Middle frontal gyrus (tissue), 1 donor: ENCODE data around the gene SUGCT.
A peak's percentile ranks its signal among the peaks of the same experiment; 100 is the strongest.

Experiments
- DNase-seq: peaks from one replicate; pipeline ENCODE4 v3.0.0-alpha.2; 2015; ENCODE audit warnings: low spot score; ENCODE audit errors: extremely low spot score

Gene SUGCT

DNA sequence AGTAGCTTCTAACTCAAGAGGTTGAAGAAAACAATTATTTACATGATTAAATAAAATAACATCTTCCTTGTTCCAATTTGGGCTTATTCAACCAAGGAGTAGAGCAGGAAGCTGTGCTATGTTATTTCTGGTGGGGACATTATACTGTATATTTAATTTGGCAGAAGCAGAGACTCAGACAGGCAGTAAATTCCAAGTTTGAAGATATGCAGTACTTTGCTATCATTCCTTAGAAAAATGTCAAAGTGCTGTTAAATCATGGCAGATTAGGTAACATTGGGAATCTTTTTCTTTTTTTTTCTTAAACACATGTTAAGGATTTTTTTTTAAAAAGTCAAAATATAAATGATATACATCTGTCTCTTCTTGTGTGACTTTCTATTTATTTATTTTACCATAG lies 190.1 kb downstream of the SUGCT start:
- DNase-seq, result no peak

DNA sequence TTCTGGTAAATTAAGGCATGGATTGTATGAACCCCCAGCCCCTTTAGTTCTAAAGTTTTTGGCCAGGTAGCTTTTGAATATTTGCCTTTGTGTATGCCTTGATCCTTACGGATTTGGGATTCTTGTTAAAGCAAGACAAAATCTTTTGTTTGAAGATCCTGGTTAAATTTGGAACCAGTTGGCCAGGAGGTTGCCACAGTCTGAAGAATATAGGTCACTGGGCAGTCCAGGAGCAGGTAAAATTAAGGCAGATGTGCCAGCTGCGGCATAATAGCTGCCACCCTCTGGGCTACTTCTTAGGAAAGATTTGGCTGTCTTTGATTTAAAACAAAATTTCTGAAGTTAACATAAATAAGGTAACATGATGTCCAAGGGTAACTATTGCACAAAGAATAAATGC lies 192.3 kb downstream of the SUGCT start:
- DNase-seq, result no peak

DNA sequence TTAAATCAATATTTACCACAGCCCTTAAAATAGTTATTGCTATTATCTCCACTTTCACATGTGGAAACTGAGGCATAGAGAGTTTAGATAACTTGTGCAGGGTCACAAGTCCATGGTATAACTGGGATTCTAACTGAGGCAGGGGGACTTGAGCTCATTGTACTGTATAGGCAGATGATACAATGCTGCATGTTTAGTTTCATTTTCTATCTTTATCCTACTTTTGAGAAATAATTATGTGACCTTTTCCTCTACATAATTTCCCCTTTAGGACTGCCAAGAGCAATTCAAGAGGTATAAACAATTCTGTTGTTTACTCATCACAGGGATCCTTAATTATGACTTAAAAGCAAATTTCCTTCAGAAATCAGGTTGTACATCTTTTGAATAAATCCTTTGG lies 193.1 kb downstream of the SUGCT start:
- DNase-seq, result no peak

- DNase-seq, result peak; percentile 34
Measured at GRCh38 chr7:40329601-40330153, 194.9 kb downstream of the SUGCT start.

- no peak for DNase-seq
Measured at GRCh38 chr7:40330408-40330807, 195.6 kb downstream of the SUGCT start.

- no peak for DNase-seq
Measured at GRCh38 chr7:40331915-40332314, 197.1 kb downstream of the SUGCT start.

DNA sequence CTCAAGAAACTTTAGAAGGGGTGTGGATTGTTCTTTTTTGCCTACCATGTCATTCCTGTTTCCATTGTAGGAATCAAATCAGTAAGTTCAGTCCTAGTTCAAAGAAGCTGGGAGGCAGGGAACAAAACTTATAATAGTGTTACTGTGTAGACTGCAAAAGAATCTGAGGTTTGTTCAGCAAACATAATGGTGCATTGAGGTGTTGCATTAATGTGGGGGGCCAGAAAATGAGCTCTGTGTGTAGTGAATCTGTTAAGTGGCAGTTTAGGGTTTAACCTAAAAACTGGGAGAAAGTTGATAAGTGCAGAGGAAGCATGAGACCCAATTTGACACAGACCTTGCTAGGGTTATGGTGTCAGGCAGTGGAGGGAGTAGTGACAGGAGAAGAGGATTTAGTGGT lies 197.7 kb downstream of the SUGCT start:
- no peak for DNase-seq

DNA sequence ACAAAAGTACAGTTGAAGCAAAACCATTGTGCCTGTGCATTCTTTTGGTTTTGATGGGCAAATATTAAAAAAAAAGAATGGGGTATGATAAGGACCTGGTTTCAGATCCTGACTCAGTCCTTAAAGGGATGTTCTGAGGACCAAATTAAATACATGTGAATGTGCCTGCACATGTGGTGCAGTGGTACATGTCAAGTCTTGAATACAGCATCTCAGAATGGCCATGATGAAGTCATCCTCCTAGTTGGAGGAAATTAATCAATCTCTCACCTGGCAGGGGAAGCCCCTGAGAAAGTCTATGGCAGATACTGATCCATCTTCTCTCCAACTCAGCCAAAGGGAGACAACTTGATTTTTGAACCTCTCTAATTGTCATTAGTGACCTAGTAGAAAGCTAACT lies 207.0 kb downstream of the SUGCT start:
- DNase-seq, result no peak

DNA sequence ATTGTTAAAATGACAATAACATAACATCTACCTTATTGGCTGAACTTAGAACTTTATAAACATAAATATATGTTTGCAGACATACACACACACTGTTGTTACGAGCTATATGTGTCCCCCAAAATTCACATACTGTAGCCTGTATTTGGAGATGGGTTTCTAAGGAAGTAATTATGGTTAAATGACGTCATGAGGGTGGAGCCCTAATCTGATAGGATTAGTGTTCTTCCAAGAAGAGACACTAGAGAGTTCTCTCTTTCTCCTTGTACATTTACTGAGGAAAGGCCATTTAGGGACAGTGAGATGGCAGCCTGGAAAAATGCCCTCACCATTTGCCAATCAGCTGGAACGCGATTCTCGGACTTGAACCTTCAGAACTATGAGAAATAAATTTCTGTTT lies 211.7 kb downstream of the SUGCT start:
- DNase-seq, result no peak

GRCh38 chr7:40348126-40348728 lies 213.4 kb downstream of the SUGCT start:
- no peak for DNase-seq

- DNase-seq, result no peak
Measured at GRCh38 chr7:40350100-40350499, 215.3 kb downstream of the SUGCT start.

DNA sequence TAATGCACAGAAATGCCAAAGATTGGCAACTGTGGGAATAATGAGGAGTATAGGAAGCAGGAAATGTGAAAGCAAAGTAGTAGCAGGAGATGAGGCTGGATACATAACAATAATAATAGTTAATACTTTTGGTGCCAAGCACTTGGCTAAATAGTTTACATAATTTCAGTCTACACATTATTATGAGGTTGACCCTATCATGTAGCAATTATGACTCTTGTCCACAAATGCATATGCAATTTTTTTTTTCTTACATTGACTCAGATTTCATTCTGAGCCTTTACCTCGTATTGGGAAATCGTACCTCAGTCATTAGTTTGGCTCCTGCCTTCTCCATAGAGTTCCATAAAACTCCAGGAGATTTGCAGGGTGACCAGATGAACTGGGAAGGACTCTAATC lies 219.9 kb downstream of the SUGCT start:
- no peak for DNase-seq

DNA sequence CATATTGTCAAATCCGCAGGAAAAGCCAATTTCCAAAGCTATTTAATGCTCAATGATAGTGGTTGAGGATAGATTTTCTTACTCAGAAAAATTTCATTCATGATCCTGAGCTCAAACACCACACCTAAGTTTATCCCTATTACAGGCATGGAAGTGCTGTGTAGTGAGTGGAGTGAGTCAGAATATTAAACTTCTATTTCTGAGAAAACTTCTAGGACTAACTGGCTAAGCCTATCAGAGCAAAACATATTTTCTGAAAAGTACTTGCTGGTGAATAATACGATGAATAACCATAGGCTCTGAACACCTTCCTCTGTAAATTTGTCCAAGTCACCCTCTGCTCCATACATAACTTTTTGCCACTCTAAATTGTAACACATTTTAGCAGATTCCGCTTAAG lies 221.5 kb downstream of the SUGCT start:
- no peak for DNase-seq

DNA sequence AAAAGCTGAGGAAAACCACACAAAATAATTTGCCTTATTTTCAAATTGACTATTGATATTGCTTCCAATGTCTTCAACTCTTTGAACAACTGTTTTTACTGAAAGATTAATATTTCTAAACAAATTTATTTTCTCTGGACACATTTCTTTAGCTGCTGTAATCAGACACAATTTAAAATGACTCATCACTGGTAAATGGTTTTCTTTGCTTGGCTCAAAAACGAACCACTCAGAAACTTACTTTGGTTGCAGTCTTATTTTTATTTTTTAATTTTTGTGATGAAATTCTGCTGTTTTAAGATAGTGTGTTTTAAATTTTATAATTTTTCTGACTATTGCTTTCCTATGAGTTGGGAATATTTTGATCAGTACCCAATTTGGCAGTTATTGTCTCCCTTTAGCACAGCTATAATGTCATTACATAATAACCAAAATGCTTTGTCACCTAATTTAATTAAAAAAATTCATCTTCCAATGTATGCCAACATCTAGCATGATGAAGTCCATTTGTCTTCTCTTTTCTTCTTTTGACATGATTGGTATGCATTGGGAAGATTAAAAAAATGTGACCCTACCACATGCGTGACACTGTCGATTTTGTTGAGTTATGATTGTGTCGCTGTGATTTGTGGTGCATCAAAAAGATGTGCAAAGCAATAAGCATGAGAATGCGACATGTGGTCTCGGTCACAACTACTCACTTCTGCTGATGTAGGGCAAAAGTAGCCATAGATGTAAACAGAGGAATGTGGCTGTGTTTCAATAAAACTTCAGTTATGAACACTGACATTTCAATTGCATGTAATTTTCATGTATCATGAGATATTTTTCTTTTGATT lies 222.3 kb downstream of the SUGCT start:
- DNase-seq, result no peak

GRCh38 chr7:40369641-40370277 lies 235.0 kb downstream of the SUGCT start:
- DNase-seq, result no peak

DNA sequence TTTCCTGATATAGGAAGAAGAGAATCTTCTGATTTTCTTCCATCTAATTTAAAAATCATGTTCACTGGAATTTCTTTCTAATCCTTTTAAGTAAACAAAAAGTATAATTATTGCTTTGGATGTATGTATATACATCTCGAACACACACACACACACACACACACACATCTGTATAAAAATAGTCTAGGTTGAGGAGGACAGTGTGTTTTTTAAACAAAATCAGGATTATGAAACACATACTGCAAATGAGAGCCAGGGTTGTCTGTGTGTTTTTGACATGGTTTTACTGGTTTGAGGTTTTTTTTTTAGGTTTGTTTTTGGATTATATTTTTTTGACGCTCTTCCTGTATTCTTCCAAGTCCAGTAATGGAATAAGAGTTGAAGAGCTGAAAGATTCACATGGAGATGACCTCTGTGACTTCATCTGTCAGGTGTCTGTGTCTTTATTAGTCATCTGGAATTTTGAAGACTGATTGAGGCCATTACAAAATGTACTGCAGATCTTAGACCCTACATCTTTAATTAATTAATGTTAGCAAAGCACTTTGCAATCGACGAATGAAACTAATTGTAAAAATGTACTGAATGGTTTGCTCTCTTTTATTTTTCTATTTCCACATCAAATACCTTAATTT lies 237.1 kb downstream of the SUGCT start:
- no peak for DNase-seq

GRCh38 chr7:40374575-40374974 lies 239.8 kb downstream of the SUGCT start:
- no peak for DNase-seq

DNA sequence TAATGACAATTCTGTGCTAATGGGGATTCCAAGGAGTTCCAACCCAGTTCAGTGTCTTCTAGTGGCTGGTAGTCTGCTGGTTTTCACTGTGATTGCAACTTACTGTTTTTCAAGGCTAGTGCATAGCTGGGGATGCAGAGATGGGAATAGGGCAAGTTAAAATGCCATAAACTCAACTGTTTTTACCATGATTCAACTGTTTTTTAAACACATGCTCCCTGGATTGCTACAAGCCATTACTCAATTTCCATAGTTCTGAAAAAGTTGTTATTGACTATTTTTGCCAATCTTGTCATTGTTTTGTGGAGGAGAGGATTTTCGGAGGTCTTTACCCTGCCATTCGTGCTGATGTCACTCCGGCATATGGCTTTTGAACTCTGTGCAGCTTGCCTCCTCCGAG lies 245.3 kb downstream of the SUGCT start:
- no peak for DNase-seq

DNA sequence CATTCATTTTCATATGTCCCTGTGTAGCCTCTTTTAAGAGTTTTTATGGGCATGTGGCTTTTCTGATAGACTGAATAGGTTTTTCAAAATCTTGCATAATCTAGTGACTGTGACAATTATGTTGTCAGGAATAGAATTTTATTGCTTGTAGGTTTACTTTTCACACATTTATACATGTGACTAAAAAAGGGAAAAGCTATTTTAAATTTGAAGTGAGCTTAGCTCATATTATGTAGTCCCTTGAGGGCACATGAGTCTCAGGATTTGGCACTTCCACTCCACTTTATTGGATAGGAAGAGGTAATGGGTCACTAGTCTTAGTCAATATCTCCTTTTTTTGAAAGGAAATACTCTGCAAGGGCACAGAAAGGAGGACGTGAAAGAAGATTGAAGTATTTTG lies 247.3 kb downstream of the SUGCT start:
- no peak for DNase-seq

GRCh38 chr7:40393660-40394059 lies 258.9 kb downstream of the SUGCT start:
- no peak for DNase-seq

GRCh38 chr7:40394400-40394799 lies 259.6 kb downstream of the SUGCT start:
- DNase-seq, result no peak

DNA sequence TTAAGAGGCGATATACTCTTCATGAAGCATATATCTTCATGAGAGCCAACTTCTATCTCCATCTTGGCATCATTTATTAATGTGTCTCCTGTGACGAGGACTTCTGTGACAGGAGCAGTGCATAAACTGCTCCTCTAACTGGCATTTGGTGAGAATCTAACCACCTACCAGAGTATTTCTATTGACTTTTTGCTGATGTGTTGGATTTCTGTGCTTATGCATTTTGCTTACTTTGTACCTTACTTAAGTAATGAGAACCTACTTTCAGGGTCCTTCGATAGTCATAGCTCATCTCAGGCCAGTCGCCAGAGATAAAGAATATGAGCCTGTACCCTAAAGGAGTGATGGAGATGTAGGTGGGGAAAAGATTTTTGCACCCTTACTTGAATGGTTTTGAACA lies 265.7 kb downstream of the SUGCT start:
- DNase-seq, result no peak
